Measurements from ENCODE around the gene CSF2. TPM values are rescaled to one million over a fixed set of nuclear protein-coding genes. Genes with fewer than 3 reads are reported as not detected.

The CSF2 gene
- total RNA-seq, 1 donor from 2014 or later, result not detected

GRCh38 chr5:132054697-132055440, 18.7 kb upstream of the CSF2 start:
- Histone ChIP-seq H3K36me3 (no peaks in the 10 kb centered on the region), H3K4me3 (no peak overlapping the region), H3K27ac (no peak overlapping the region), H3K9me3 (no peaks in the 10 kb centered on the region), H3K4me1 (no peaks in the 10 kb centered on the region), H3K27me3 (no peaks in the 10 kb centered on the region)
- intact Hi-C loops (cut with DNase I), result no loop called here
- peak; percentile 54 to 82 for DNase-seq (ENCODE audit: extremely low spot score in 2 of 2)
- TF ChIP-seq, protein P1, sequence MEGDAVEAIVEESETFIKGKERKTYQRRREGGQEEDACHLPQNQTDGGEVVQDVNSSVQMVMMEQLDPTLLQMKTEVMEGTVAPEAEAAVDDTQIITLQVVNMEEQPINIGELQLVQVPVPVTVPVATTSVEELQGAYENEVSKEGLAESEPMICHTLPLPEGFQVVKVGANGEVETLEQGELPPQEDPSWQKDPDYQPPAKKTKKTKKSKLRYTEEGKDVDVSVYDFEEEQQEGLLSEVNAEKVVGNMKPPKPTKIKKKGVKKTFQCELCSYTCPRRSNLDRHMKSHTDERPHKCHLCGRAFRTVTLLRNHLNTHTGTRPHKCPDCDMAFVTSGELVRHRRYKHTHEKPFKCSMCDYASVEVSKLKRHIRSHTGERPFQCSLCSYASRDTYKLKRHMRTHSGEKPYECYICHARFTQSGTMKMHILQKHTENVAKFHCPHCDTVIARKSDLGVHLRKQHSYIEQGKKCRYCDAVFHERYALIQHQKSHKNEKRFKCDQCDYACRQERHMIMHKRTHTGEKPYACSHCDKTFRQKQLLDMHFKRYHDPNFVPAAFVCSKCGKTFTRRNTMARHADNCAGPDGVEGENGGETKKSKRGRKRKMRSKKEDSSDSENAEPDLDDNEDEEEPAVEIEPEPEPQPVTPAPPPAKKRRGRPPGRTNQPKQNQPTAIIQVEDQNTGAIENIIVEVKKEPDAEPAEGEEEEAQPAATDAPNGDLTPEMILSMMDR (IDR thresholded peaks at IDR 0.05), result no peak
- no peak for TF ChIP-seq POLR2AphosphoS5 (IDR thresholded peaks at IDR 0.05; ENCODE audit: insufficient read depth in 1 of 2, low read depth in 1 of 2)
- TF ChIP-seq POLR2A (IDR thresholded peaks at IDR 0.05), result no peak

GRCh38 chr5:132055441-132055807, 18.2 kb upstream of the CSF2 start:
- Histone ChIP-seq H3K9me3 (no peaks in the 10 kb centered on the region), H3K27me3 (no peaks in the 10 kb centered on the region), H3K4me3 (no peak overlapping the region), H3K27ac (no peak overlapping the region), H3K4me1 (no peaks in the 10 kb centered on the region), H3K36me3 (no peaks in the 10 kb centered on the region)
- TF ChIP-seq, protein P1 (IDR thresholded peaks at IDR 0.05), result no peak
- TF ChIP-seq POLR2AphosphoS5 (IDR thresholded peaks at IDR 0.05; ENCODE audit: insufficient read depth in 1 of 2, low read depth in 1 of 2) (no peak), POLR2A (IDR thresholded peaks at IDR 0.05) (no peak)
- intact Hi-C loops (cut with DNase I), result no loop called here
- DNase-seq (ENCODE audit: extremely low spot score in 2 of 2), result no peak

DNA sequence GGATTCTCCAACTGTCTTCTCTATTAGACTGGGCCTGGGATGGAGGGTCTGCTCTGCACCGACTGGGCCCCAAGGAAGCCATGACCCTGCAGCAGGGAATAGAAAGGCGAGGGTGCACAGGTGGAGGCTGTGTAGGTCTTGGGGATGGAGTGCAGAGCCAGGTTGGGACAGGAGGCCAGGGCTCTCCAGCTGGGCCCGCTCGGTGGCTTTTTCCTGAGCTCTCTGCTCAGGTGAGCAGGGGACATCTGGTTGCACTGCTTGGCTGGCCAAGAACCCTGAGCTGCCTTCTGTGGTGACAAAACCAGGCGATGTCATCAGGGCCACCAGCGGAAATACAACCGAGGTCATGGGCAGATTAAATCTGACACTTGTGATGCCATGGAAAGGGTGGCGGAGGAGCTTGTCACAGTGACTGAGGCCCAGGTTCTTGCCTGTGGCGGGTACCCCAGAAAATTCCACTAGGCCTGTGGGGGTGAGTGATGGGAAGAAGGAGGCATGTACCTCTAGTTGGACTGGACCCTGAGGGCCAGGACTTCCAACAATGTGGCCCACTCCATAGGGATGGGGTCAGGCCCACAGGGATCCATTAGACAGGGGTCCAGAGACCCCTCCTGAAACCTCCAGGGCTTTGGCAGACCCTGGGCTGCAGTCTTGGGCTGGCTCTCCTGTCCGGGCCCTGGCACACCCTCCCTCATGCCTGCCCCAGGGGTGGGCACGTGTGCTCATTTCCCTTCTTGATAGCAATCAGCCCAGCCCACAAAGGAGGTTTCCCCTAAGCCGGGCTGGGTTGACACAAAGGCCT, 17.6 kb upstream of the CSF2 start:
- H3K27ac ChIP-seq, result no peak overlapping the region
- no peaks in the 10 kb centered on the region for H3K27me3 ChIP-seq
- no peaks in the 10 kb centered on the region for H3K4me1 ChIP-seq
- no peaks in the 10 kb centered on the region for H3K9me3 ChIP-seq
- peak; percentile 79 to 96 for DNase-seq (ENCODE audit: extremely low spot score in 2 of 2)
- H3K4me3 ChIP-seq, result no peak overlapping the region
- intact Hi-C loops (cut with DNase I), result no loop called here
- H3K36me3 ChIP-seq, result no peaks in the 10 kb centered on the region
- TF ChIP-seq POLR2A (IDR thresholded peaks at IDR 0.05), result no peak
- TF ChIP-seq, protein P1 (IDR thresholded peaks at IDR 0.05), result no peak
- no peak for TF ChIP-seq POLR2AphosphoS5 (IDR thresholded peaks at IDR 0.05; ENCODE audit: insufficient read depth in 1 of 2, low read depth in 1 of 2)

GRCh38 chr5:132056610-132057497, 16.7 kb upstream of the CSF2 start:
- Histone ChIP-seq H3K27me3 (no peaks in the 10 kb centered on the region), H3K36me3 (no peaks in the 10 kb centered on the region), H3K27ac (no peak overlapping the region), H3K4me3 (no peak overlapping the region), H3K4me1 (no peaks in the 10 kb centered on the region), H3K9me3 (no peaks in the 10 kb centered on the region)
- intact Hi-C loops (cut with DNase I), result no loop called here
- peak; percentile 79 to 88 for DNase-seq (ENCODE audit: extremely low spot score in 2 of 2)
- no peak for TF ChIP-seq POLR2A (IDR thresholded peaks at IDR 0.05)
- no peak for TF ChIP-seq POLR2AphosphoS5 (IDR thresholded peaks at IDR 0.05; ENCODE audit: insufficient read depth in 1 of 2, low read depth in 1 of 2)
- TF ChIP-seq, protein P1 (IDR thresholded peaks at IDR 0.05), result no peak
